ENCODE data around the gene NAV2. TPM values are rescaled to one million over a fixed set of nuclear protein-coding genes. Genes with fewer than 3 reads are reported as not detected.
A peak's percentile ranks its signal among the peaks of the same experiment; 100 is the strongest.

Gene NAV2
- total RNA-seq, 1 donor from 2014 or later = 31.4 TPM

GRCh38 chr11:19768815-19769214 is 56.2 kb downstream of the NAV2 start:
- Mint-ChIP-seq H3K4me1 (ENCODE audit: unreplicated experiment) (peaks cover 47% of the 10 kb centered on the region), H3K27ac (ENCODE audit: unreplicated experiment) (no peak overlapping the region), H3K4me3 (ENCODE audit: unreplicated experiment) (no peak overlapping the region), H3K36me3 (ENCODE audit: unreplicated experiment) (no peaks in the 10 kb centered on the region), H3K9me3 (ENCODE audit: unreplicated experiment) (no peaks in the 10 kb centered on the region), H3K27me3 (ENCODE audit: unreplicated experiment) (peaks cover 6% of the 10 kb centered on the region)
- no peak for TF ChIP-seq CTCF (IDR thresholded peaks at IDR 0.05)
- DNase-seq (ENCODE audit: extremely low spot score, unreplicated experiment) = no peak

GRCh38 chr11:19769820-19770219 is 57.2 kb downstream of the NAV2 start:
- Mint-ChIP-seq H3K9me3 (ENCODE audit: unreplicated experiment) (no peaks in the 10 kb centered on the region), H3K27ac (ENCODE audit: unreplicated experiment) (peak overlapping the region; percentile 3), H3K4me3 (ENCODE audit: unreplicated experiment) (no peak overlapping the region), H3K27me3 (ENCODE audit: unreplicated experiment) (peaks cover 6% of the 10 kb centered on the region), H3K36me3 (ENCODE audit: unreplicated experiment) (no peaks in the 10 kb centered on the region), H3K4me1 (ENCODE audit: unreplicated experiment) (peaks cover 37% of the 10 kb centered on the region)
- no peak for DNase-seq (ENCODE audit: extremely low spot score, unreplicated experiment)
- no peak for TF ChIP-seq CTCF (IDR thresholded peaks at IDR 0.05)

GRCh38 chr11:19770277-19770676 is 57.6 kb downstream of the NAV2 start:
- TF ChIP-seq CTCF (IDR thresholded peaks at IDR 0.05) = no peak
- Mint-ChIP-seq H3K9me3 (ENCODE audit: unreplicated experiment) (no peaks in the 10 kb centered on the region), H3K27ac (ENCODE audit: unreplicated experiment) (peak overlapping the region; percentile 3), H3K36me3 (ENCODE audit: unreplicated experiment) (no peaks in the 10 kb centered on the region), H3K27me3 (ENCODE audit: unreplicated experiment) (peaks cover 6% of the 10 kb centered on the region), H3K4me3 (ENCODE audit: unreplicated experiment) (no peak overlapping the region), H3K4me1 (ENCODE audit: unreplicated experiment) (peaks cover 36% of the 10 kb centered on the region)
- DNase-seq (ENCODE audit: extremely low spot score, unreplicated experiment) = no peak

GRCh38 chr11:19771463-19771862 is 58.8 kb downstream of the NAV2 start:
- H3K4me1 Mint-ChIP-seq (ENCODE audit: unreplicated experiment) = peaks cover 39% of the 10 kb centered on the region
- H3K4me3 Mint-ChIP-seq (ENCODE audit: unreplicated experiment) = no peak overlapping the region

GRCh38 chr11:19772480-19772879 is 59.8 kb downstream of the NAV2 start:
- no peak for DNase-seq (ENCODE audit: extremely low spot score, unreplicated experiment)
- Mint-ChIP-seq H3K9me3 (ENCODE audit: unreplicated experiment) (no peaks in the 10 kb centered on the region), H3K4me1 (ENCODE audit: unreplicated experiment) (peaks cover 40% of the 10 kb centered on the region), H3K36me3 (ENCODE audit: unreplicated experiment) (no peaks in the 10 kb centered on the region), H3K27ac (ENCODE audit: unreplicated experiment) (no peak overlapping the region), H3K27me3 (ENCODE audit: unreplicated experiment) (peaks cover 3% of the 10 kb centered on the region), H3K4me3 (ENCODE audit: unreplicated experiment) (no peak overlapping the region)
- no peak for TF ChIP-seq CTCF (IDR thresholded peaks at IDR 0.05)

More at GRCh38 chr11:19771463-19771862, 58.8 kb downstream of the NAV2 start:
- TF ChIP-seq CTCF (IDR thresholded peaks at IDR 0.05) = no peak
- Mint-ChIP-seq H3K9me3 (ENCODE audit: unreplicated experiment) (no peaks in the 10 kb centered on the region), H3K27me3 (ENCODE audit: unreplicated experiment) (peaks cover 3% of the 10 kb centered on the region), H3K36me3 (ENCODE audit: unreplicated experiment) (no peaks in the 10 kb centered on the region), H3K27ac (ENCODE audit: unreplicated experiment) (no peak overlapping the region)
- no peak for DNase-seq (ENCODE audit: extremely low spot score, unreplicated experiment)

Data from osteocyte (in vitro differentiated cells).